HTERT RPE-1 (cell line): ENCODE results near the gene ZC3H18.

Experiments used
- in situ Hi-C: fragments of 300-500 bp; cut with MboI; formaldehyde crosslinking; loops from 4 replicates; pipeline ENCODE4 v1.14.3; 2020; ENCODE audit warnings: low sequenced_read_pairs

The ZC3H18 gene

DNA sequence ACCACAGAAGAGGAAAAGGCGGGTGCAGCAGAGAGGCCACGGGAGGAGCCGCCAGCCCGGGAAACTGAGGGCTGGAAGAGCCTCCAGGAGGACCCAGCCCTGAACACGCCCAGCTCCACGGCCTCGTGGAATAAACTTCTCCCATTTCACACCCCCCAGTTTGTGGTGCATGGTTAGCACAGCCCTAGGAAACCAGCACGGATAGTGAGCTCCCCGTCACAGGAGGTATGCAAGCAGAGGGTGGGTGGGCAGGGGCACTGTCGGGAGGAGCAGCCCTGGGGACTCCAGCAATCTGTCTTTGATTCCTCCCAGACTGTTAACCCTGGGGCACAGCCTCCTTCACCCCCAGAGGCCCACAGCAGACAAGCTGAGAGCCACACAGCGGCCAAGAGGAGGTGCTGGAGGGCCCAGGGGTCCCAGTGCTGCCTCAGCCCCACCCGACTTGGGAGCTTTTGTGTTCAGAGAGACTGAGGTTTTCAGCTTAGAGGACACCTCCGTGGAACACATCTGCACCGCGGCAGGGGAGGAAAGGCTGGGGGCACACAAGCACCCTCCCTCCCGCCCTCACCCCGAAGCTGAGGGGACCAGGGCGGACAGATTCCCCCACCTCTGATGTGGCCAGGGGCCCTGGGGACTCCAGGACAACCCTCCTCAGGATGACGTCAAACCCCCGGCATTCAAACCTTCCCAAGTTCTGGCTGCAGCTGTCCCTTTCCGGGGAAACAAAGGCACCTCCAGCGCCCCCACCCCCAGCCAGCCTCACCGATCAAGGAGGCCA lies 66.5 kb downstream of the ZC3H18 start:
- in situ Hi-C loops: no loop called here

DNA sequence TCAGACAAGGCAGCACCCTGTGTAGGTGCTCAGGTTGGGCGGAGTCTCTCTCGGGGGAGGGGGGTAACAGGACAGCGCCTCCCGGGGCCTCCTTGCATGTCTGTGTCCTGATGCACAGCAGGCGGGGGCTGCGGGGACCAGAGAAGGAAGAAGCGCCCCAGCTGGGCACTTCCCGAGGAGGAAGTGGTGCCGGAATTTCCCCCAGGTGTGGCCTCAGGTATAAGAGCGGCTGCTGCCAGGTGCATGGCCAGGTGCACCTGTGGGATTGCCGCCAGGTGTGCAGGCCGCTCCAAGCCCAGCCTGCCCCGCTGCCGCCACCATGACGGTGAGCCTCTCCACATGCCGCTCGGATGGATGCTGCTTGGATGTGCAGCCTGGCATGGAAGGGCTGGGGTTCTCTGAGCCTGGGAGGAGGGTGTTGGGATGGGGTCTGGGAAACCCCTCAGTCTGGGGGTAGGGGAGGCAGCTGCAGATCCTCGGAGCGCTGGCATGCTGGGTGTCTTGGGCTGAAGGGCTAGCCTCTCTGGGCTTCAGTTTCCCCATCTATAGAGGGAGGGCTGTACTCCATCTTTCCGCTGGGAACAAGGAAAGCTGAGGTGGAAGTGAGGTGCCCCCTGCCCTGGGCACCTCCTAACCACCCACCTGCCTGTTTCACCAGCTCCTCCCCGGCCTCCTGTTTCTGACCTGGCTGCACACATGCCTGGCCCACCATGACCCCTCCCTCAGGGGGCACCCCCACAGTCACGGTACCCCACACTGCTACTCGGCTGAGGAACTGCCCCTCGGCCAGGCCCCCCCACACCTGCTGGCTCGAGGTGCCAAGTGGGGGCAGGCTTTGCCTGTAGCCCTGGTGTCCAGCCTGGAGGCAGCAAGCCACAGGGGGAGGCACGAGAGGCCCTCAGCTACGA lies 68.4 kb downstream of the ZC3H18 start, which contains the start of gene IL17C:
IL17C (plus strand) TSS at position 250 of the 908 bp plus-strand sequence; CDS start at position 320, 70 bp downstream.
- in situ Hi-C loops: no loop called here

- in situ Hi-C loops: no loop called here
Measured at GRCh38 chr16:88639231-88640038, 69.2 kb downstream of the ZC3H18 start.

DNA sequence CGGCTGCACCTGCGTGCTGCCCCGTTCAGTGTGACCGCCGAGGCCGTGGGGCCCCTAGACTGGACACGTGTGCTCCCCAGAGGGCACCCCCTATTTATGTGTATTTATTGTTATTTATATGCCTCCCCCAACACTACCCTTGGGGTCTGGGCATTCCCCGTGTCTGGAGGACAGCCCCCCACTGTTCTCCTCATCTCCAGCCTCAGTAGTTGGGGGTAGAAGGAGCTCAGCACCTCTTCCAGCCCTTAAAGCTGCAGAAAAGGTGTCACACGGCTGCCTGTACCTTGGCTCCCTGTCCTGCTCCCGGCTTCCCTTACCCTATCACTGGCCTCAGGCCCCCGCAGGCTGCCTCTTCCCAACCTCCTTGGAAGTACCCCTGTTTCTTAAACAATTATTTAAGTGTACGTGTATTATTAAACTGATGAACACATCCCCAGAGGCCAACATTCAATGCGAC lies 69.9 kb downstream of the ZC3H18 start:
- in situ Hi-C loops: no loop called here

DNA sequence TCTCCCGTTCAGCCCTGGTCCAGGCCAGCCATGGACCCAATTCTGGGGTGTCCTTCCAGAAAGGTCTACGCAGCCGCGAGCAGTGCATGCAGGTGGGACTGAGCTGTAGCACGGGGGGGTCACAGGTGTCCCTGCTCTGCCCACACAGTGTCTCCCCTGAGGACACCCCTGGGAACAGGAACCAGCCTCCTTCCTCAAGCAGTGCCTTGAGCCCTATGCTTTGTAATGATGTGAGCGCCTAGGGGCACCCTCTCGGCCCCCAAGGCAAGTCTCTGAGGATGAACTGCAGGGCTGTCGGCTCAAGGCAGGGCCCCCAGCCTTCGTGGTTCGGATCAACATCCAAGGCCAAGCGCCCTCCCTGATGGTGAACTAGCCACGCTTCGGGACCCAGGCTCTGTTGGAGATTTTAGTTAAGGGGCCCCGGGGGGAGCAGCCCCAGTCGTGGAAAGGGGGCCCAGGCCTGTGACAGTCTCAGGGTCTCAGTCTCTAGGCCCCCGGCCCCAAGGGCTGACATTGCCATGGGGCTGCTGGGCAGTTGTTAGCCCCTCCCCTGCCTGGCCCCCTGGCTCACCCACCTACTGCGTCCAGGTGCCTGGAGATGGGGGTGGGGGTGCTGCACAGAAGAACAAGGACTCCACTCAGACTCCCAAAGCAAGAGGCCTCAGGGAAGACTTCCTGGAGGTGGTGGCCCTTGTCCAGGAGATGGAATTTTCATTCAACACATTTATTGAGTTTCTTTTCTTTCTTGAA lies 70.5 kb downstream of the ZC3H18 start:
- in situ Hi-C loops: no loop called here

GRCh38 chr16:88642881-88643643 lies 72.9 kb downstream of the ZC3H18 start:
- in situ Hi-C loops: no loop called here

GRCh38 chr16:88643644-88643932 lies 73.4 kb downstream of the ZC3H18 start:
- in situ Hi-C loops: no loop called here

- in situ Hi-C loops: no loop called here
Measured at GRCh38 chr16:88645455-88645854, 75.3 kb downstream of the ZC3H18 start.

DNA sequence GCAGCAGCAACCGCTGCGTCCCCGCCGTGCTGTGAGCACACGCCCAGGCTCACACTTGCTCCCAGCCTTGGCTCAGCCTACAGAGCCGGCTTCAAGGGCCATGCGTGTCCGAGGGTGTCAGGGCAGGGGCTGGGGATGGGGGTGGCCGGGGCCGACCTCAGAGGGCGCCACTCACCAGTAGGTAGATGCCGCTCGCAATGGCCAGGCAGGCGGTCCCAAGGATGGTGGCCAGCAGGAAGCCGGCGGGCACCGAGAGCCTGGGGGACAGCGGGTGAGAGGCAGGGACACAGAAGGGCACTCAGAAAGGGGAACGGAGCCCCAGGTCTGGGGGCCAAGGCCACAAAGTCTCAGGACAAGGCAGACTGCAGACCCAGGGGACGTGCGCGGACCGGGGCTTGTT lies 75.7 kb downstream of the ZC3H18 start:
- in situ Hi-C loops: no loop called here

DNA sequence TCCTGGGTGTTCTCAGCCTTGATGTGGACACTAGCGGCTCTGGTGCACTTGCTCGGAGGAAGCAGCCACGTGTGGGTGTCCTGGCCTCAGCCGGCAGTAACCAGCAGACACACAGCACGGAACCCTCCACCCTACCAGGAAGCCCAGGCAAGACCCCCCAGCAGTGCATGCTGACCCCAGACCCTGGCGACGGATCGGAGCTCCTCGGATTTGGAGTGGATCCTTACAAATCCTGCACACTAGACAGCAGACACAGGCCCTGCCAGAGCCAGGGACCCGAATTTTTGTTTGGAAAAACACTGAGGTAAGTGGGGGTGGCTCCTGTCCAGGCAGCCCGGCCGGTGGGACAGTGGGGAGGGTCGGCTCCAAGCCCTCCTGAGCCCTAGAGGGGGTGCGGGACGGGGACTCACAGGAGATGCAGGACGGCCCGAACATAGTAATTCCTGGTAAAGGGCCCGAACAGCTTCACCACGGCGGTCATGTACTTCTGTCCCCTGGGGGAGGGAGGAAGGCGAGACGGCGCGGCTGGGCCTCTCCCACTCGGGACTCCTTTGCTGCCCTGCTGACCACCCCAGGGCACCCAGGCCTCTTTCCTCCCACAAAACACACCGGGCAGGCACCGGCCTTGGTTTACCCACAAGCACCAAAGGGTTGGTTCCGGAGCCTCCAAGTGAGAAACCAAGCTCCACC lies 76.3 kb downstream of the ZC3H18 start:
- in situ Hi-C loops: no loop called here

DNA sequence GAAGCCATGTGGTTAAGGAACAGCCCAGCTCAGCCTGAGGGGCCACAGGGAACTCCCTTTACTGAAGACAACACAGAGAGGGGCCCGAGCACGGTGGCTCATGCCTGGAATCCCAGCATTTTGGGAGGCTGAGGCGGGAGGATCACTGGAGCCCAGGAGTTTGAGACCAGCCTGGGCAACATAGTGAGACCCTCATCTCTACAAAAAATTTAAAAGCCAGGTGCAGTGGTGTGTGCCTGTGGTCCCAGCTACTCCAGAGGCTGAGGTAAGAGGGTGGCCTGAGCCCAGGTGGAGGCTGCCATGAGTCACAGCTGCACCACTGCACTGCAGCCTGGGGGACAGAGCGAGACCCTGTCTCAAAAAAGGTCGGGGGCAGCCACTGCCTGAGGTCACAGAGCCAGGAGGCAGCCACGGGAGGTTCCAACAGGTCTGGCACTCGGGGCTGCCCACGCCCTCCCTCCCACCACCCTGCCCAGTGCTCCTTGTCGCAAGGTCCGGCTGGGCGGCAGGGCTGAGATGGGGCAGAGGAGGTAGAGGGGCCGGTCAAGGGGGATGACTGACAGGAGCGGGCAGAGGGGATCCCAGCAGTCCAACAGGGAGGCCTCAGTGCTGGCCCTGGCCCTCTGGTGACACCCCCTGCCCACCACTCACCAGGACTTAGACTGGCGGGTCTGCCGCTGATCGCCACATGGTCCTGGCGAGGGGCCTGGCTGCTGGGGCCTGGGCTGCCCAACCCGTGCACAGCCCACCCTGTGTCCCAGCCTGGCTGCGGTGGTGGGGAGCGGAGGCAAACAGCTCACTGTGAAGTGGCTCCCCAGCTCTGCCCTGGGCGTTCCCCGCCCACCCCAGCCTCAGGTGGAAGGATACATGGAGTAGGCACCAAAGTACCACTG lies 77.2 kb downstream of the ZC3H18 start:
- in situ Hi-C loops: no loop called here

GRCh38 chr16:88649195-88649923 lies 79.2 kb downstream of the ZC3H18 start:
- in situ Hi-C loops: no loop called here

- in situ Hi-C loops: no loop called here
Measured at GRCh38 chr16:88649924-88650748, 79.9 kb downstream of the ZC3H18 start.

DNA sequence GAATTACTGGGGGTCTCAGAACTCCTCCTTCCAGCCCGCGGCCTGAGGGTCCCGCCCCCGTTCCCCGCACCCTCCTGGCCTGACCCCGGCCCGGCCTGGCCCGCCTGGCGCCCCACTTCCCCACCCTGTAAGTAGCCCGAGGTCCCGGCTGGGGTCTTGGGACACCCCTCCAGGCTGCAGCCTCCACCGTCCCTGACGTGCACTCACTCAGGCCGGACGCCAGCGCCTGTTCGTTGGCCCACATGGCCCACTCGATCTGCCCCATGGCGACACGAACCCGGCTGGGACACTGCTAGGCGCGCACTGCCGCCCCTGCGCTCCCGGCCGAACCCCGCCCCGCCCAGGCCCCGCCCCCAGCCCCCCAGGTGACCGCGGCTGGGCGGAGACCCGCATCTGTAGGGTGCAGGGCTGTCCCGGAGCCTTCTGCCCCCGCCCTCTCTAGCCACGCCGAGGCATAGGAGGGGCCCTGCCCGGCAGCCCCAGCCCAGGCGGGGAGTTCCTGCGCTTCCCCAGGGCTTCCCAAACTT lies 80.6 kb downstream of the ZC3H18 start, which contains the start of gene CYBA:
CYBA (minus strand) TSS at position 305 of the 527 bp plus-strand sequence; CDS start at position 265, 40 bp downstream.
- in situ Hi-C loops: no loop called here

DNA sequence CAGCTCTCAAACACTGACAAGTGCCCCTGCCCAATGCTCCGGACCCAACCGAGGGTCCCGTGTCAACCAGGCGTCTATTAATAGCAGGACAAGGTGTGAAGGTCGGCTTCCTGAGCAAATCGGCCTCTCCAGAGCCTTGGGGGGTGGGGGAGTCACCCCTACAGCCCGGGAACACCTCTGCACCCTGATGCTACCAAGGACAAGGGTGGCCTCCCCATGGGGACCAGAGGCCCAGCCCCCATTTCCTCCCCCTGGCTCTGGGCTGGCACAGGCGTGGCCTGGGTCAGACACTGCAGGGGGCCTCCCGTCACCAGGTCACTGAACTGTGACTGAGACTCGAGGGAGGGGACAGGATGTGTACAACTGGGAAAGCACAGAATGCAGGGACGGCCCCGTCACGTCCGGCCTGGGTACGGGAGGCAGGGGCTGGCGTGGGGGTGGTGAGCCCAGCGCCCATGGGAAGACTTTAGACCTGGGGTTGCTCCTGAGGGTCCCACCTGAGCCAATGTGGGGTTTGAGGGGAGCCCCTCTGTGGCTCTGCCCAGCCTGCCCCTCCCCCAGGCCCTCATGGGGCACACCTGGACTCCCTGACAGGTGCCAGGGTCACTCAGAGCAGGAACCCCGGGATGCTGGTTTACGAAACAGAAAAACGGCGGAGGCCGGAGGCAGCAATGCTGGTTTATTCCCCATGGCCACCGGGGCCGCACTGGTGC lies 81.2 kb downstream of the ZC3H18 start:
- in situ Hi-C loops: no loop called here
